ENCODE results near the gene TOX4.
"Not testable (repeated sequence)": the region's sequence is repeated elsewhere in the genome, so short reads cannot be mapped to it uniquely, and the experiment has no call there.

The TOX4 gene

GRCh38 chr14:21476925-21477681, at the start of gene TOX4, which contains the start of gene RAB2B:
Gene TOX4, plus strand, starts transcription at chr14:21477195. Its CDS starts 84 bp downstream, at chr14:21477279.
Gene RAB2B, minus strand, starts transcription at chr14:21476959. Its CDS starts 87 bp downstream, at chr14:21476872.
- DNase-seq (ENCODE audit: low spot score): peak; percentile 96

GRCh38 chr14:21428930-21429329, 48.1 kb upstream of the TOX4 start:
- no peak for DNase-seq (ENCODE audit: low spot score)

DNA sequence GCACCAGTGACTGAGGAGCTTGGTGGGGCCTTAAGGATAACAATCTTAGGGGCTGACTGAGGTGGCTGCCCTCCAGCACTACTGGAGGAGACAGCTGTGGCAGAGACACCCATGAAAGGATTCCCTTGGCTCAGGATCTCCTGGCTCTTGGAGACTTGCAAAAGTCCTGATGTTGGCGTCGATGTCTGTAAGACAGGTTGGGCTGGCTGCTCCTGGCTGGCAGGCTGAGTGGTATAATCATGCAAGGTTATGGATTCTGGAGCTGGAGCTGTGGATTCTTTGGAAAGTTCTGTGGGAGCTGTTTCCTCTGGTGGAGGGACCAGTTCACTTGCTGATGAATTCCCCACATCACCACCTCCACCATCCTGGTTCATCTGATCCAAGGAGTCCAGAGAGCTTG, 45.9 kb upstream of the TOX4 start:
- no peak for DNase-seq (ENCODE audit: low spot score)

DNA sequence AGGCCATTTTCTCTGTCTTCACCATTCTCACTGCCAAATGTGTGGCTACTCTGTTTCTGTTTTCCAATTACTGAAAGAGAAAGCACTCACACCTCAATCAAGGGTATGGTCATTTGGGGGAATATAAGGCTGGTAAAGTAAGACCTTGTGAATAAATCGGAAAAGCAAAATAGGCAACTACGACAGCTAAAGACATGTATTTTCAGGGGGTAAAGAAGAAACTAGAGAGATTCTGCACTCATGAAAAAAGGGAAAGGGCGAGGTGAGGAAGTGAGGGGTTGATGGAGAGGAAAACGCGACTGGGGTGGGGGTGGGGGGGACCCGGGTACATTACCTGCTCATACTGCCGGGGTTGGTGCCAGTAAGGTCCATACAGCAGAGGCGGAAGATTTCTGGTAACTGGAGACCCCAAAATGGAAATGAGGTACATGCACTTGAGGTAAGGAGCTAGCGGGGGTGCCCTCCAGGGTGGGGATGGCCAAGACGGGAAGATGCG, 40.4 kb upstream of the TOX4 start:
- DNase-seq (ENCODE audit: low spot score): no peak

- DNase-seq (ENCODE audit: low spot score): peak; percentile 97
Measured at GRCh38 chr14:21437063-21437901, 39.7 kb upstream of the TOX4 start.

- DNase-seq (ENCODE audit: low spot score): no peak
Measured at GRCh38 chr14:21440859-21441258, 36.1 kb upstream of the TOX4 start.

DNA sequence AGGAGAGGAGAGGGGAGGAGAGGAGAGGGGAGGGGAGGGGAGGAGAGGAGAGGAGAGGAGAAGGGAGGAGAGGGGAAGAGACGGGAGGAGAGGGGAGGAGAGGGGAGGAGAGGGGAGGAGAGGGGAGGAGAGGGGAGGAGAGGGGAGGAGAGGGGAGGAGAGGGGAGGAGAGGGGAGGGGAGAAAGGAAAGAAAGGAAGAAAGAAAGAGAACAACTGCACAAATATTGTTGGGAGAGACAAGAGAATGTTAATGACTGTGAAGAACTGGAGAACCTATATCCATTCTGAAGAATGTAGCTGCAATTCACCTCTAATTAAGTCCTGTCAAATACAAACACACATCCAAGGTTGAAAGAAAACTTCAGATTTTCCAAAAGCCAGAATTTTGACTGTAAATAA, 34.3 kb upstream of the TOX4 start:
- not testable (repeated sequence) for DNase-seq (ENCODE audit: low spot score)

DNA sequence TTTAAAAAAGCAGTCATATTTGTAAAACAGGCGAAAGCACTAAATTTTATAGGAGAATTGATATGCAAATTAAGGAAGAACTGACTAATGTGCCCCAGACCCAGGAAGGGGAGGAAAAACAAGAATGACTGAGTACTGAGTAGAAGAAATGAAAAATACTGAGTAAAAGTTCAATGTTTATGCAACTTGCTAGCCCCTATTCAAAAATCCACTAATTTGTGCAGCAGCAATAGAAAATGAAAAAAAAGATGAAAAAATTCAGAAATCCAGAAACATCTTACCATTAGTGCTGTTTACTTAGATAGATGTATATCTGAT, 27.1 kb upstream of the TOX4 start:
- no peak for DNase-seq (ENCODE audit: low spot score)

- DNase-seq (ENCODE audit: low spot score): no peak
Measured at GRCh38 chr14:21454843-21455544, 22.0 kb upstream of the TOX4 start.

- no peak for DNase-seq (ENCODE audit: low spot score)
Measured at GRCh38 chr14:21455592-21455911, 21.4 kb upstream of the TOX4 start.

GRCh38 chr14:21455912-21456667, 20.9 kb upstream of the TOX4 start, which contains the start of gene CHD8:
Gene CHD8, minus strand, starts transcription at chr14:21456123. Its CDS starts 24,480 bp downstream, at chr14:21431643.
- peak; percentile 100 for DNase-seq (ENCODE audit: low spot score)

DNA sequence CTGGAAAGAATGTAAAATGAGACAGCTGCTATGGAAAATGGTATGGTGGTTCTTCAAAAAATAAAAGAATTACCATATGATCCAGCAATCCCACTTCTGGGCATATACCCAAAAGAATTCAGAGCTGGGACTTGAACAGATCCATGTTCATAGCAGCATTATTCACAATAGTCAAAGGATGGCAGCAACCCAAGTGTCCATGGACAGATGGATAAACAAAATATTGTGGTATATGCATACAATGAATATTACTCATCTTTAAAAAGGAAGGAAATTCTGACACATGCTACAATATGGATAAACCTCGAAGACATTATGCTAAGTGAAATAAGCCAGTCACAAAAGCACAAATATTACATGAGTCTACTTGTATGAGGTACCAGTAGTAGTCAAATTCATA, 9.4 kb upstream of the TOX4 start:
- peak; percentile 82 for DNase-seq (ENCODE audit: low spot score)

DNA sequence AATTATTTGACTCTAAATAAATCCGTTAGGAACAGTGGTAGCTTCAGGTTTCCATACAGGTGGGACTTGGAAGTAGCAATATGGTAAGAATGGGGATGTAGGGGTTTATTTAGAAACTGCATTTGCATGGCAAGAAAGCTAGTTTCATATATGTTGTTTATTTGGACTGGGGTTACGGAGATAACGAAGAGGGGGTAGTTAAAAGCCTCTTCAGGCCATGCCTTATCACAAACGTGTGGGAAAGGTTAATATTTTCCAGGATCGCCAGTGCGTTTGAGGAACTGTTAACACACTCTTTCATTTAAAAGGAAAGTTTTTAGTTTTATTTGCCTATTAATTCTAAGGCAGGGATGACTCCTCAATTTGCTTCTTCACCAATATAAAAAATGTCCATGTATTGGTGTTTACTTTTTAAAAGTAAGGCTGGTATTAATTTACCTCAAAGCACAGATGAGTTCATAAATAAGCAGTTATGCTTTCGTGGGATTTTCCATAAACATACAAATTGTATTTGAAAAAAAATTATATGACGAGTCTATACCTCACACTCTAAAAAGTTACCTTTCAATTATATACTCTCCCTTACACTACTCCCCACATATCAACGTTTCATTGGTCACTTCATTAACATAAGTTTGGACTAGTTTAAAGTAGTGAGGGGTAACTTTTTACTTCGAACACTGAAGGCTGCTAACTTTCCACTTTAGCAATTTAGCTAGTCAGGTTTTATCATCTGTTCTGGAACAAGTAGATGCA, 1.1 kb upstream of the TOX4 start:
- no peak for DNase-seq (ENCODE audit: low spot score)

GRCh38 chr14:21476523-21476924, 471 bp upstream of the TOX4 start:
- no peak for DNase-seq (ENCODE audit: low spot score)

- DNase-seq (ENCODE audit: low spot score): no peak
Measured at GRCh38 chr14:21486640-21487087, 9.7 kb downstream of the TOX4 start.

DNA sequence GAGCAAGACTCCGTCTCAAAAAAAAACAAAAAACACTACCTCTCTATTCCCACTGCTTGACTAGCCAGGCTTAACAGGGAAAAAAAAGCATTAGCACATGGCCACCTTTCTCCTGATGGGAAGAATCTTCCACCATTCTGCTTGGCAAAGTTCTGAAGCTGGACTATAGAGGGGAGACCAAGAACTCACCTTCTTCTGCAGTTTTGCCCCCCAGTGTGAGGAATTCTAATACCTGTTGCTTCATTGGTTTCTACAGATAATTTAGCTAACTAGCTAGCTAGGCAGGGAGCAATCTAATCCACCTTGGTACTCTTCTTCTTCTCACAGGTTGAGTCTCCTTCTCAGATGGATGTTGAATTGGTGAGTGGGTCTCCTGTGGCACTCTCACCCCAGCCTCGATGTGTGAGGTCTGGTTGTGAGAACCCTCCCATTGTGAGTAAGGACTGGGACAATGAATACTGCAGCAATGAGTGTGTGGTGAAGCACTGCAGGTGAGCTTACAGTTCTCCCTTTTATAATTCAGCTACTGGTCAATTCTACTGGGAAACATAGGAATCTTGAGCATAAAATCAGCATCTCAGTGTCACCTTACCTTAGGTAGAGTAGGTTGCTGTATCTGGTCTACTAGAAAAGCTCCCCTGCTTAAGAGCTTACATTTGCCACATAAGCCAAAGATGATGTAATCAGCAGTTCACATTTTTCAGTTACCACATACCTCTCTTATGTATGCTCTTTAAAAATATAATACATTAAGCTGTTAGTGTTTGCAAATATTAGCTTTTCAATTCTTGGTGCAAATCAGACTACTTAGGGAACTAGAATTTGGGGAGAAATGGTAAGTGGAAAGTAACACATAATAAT, 18.1 kb downstream of the TOX4 start:
- DNase-seq (ENCODE audit: low spot score): no peak

- no peak for DNase-seq (ENCODE audit: low spot score)
Measured at GRCh38 chr14:21496453-21496852, 19.5 kb downstream of the TOX4 start.

GRCh38 chr14:21498540-21499526, 21.8 kb downstream of the TOX4 start:
- peak; percentile 33 for DNase-seq (ENCODE audit: low spot score)

GRCh38 chr14:21501568-21501967, 24.6 kb downstream of the TOX4 start:
- DNase-seq (ENCODE audit: low spot score): no peak

All from kidney capillary endothelial cell (primary cell).